GM23248 (cell line): Measurements from ENCODE around the gene CCSAP.

ENCODE experiments used
- EZH2 ChIP-seq: fragments of 200-600 bp; sonication (generic); IDR thresholded peaks from 2 replicates; pipeline ENCODE4 v1.6.1; 2018; ENCODE audit warnings: antibody characterized with exemption, mild to moderate bottlenecking; ENCODE audit not compliant: insufficient read depth, poor library complexity, severe bottlenecking
- EZH2phosphoT487 ChIP-seq: fragments of 200-600 bp; sonication (generic); IDR thresholded peaks from 2 replicates; pipeline ENCODE4 v1.6.1; 2018; ENCODE audit warnings: antibody characterized with exemption, moderate library complexity, mild to moderate bottlenecking, low read depth; ENCODE audit not compliant: insufficient read depth

- TF ChIP-seq EZH2 (no peak), EZH2phosphoT487 (no peak)
These were observed 35.9 kb upstream of the CCSAP start for GRCh38 chr1:229378586-229379367.
